Keratinocyte (primary cell): ENCODE measurements around the gene GNB1L. TPM values are rescaled to one million over a fixed set of nuclear protein-coding genes. Genes with fewer than 3 reads are reported as not detected.
"Not testable (repeated sequence)": the region's sequence is repeated elsewhere in the genome, so short reads cannot be mapped to it uniquely, and the experiment has no call there.

Source experiments
- DNase-seq: peaks from one replicate; pipeline ENCODE4 v3.0.0-alpha.2; 2011; ENCODE audit warnings: low read depth, missing footprints, low spot score
- FAIRE-seq: peaks from 2 replicates; lab custom pipeline; 2011; peaks lifted over from hg19 to GRCh38; lab: Jason Lieb, UNC
- H2AFZ ChIP-seq: 2 replicates; pipeline ENCODE4 v1.6.0; 2012; ENCODE audit warnings: low read length, control low read depth, inconsistent platforms; ENCODE audit not compliant: control insufficient read depth
- H3K27ac ChIP-seq: 2 replicates; pipeline ENCODE4 v1.5.1; 2011; ENCODE audit warnings: low read length; ENCODE audit not compliant: control insufficient read depth, insufficient read depth
- H3K27me3 ChIP-seq: 3 replicates; pipeline ENCODE4 v1.6.0; 2011; ENCODE audit warnings: low read length; ENCODE audit not compliant: control insufficient read depth, insufficient read depth; ENCODE audit errors: extremely low read depth
- H3K36me3 ChIP-seq, 2 experiments: 2 replicates in 1 of 2; 3 replicates in 1 of 2; pipeline ENCODE4 v1.5.1; 2011; ENCODE audit warnings: low read length in 2 of 2, mild to moderate bottlenecking in 1 of 2; ENCODE audit not compliant: control insufficient read depth in 2 of 2, insufficient read depth in 2 of 2; ENCODE audit errors: extremely low read depth in 1 of 2
- H3K4me1 ChIP-seq: 3 replicates; pipeline ENCODE4 v1.5.1; 2011; ENCODE audit warnings: low read length; ENCODE audit not compliant: control insufficient read depth, insufficient read depth; ENCODE audit errors: extremely low read depth
- H3K4me2 ChIP-seq: 3 replicates; pipeline ENCODE4 v1.6.0; 2011; ENCODE audit warnings: low read depth, low read length; ENCODE audit not compliant: control insufficient read depth, insufficient read depth; ENCODE audit errors: extremely low read depth
- H3K4me3 ChIP-seq, 3 experiments: fragments of 200-600 bp in 1 of 3; sonication (generic) in 1 of 3; 2 replicates in 2 of 3; 3 replicates in 1 of 3; pipeline ENCODE4 v1.5.1; 2011 to 2016; ENCODE audit warnings: low read length in 3 of 3, mild to moderate bottlenecking in 3 of 3, control low read depth in 2 of 3, inconsistent platforms in 1 of 3, low read depth in 1 of 3, mixed read lengths in 1 of 3, mixed run types in 1 of 3, moderate library complexity in 1 of 3; ENCODE audit not compliant: control insufficient read depth in 2 of 3, insufficient read depth in 2 of 3; ENCODE audit errors: extremely low read depth in 1 of 3
- H3K79me2 ChIP-seq: 2 replicates; pipeline ENCODE4 v1.6.0; 2012; ENCODE audit warnings: low read length; ENCODE audit not compliant: control insufficient read depth, insufficient read depth
- H3K9ac ChIP-seq: 3 replicates; pipeline ENCODE4 v1.6.0; 2011; ENCODE audit warnings: low read length; ENCODE audit not compliant: control insufficient read depth, insufficient read depth; ENCODE audit errors: extremely low read depth
- H3K9me1 ChIP-seq: 3 replicates; pipeline ENCODE4 v1.6.0; 2011; ENCODE audit warnings: low read length; ENCODE audit not compliant: control insufficient read depth, insufficient read depth; ENCODE audit errors: extremely low read depth
- H3K9me3 ChIP-seq: 2 replicates; pipeline ENCODE4 v1.5.1; 2012; ENCODE audit warnings: low read depth, low read length; ENCODE audit not compliant: control insufficient read depth
- H4K20me1 ChIP-seq: 3 replicates; pipeline ENCODE4 v1.6.0; 2011; ENCODE audit warnings: low read length; ENCODE audit not compliant: control insufficient read depth, insufficient read depth; ENCODE audit errors: extremely low read depth
- CTCF ChIP-seq, 3 experiments: IDR thresholded peaks in 1 of 3; conservative IDR thresholded peaks in 1 of 3; optimal IDR thresholded peaks in 1 of 3; 2 replicates in 2 of 3; 3 replicates in 1 of 3; pipeline versions ENCODE3 to v1.5.1; 2011; ENCODE audit warnings: low read length in 3 of 3, mild to moderate bottlenecking in 3 of 3, moderate library complexity in 2 of 3, control low read depth in 1 of 3, inconsistent platforms in 1 of 3; ENCODE audit not compliant: insufficient read depth in 2 of 3; ENCODE audit errors: extremely low read depth in 1 of 3
- EZH2 ChIP-seq: IDR thresholded peaks from one replicate; pipeline ENCODE4 v1.6.1; 2012; ENCODE audit warnings: inconsistent platforms, mild to moderate bottlenecking, low read length, moderate library complexity
- dilution Hi-C: fragments of 300-500 bp; cut with MboI; formaldehyde crosslinking; loops from one replicate; pipeline ENCODE4 v1.7.0; 2020; ENCODE audit warnings: low sequenced_read_pairs; ENCODE audit not compliant: extremely low pct_ligation_motif_present
- polyA plus RNA-seq, 5 experiments: library from polyadenylated mRNA; depleted of rRNA in 3 of 5; stranded (reverse) in 3 of 5; stranded (forward) in 1 of 5; unstranded in 1 of 5; fragments of >200 nt; gene quantifications; 1 replicate in 1 of 5; 2 replicates in 3 of 5; 3 replicates in 1 of 5; pipeline versions ENCODE4 v1.2.1 to v1.2.3, GENCODE V29; 2011 to 2012; ENCODE audit warnings: missing spikeins in 2 of 5, low read depth in 1 of 5, low replicate concordance in 1 of 5

Gene GNB1L
- polyA plus RNA-seq, 1 donor (not counting 4 experiments of a cell fraction or from before 2014, with no cell fraction given) = 2.0 TPM

- H3K27me3 ChIP-seq = no peaks in the 10 kb centered on the region
- no peak overlapping the region for H3K4me2 ChIP-seq
- no peak overlapping the region for H3K9ac ChIP-seq
- FAIRE-seq = no peak
- no peaks in the 10 kb centered on the region for H3K9me3 ChIP-seq
- no peak overlapping the region for H2AFZ ChIP-seq
- dilution Hi-C loops = no loop called here
- no peak for TF ChIP-seq EZH2
- no peak for TF ChIP-seq CTCF (optimal IDR thresholded peaks at IDR 0.05 in 1 of 3, IDR thresholded peaks at IDR 0.05 in 1 of 3, conservative IDR thresholded peaks at IDR 0.05 in 1 of 3; ENCODE audit: extremely low read depth in 1 of 3, insufficient read depth in 2 of 3, low read length in 3 of 3)
- H3K27ac ChIP-seq = no peak overlapping the region
- no peaks in the 10 kb centered on the region for H4K20me1 ChIP-seq
- H3K36me3 ChIP-seq = no peaks in the 10 kb centered on the region
- no peaks in the 10 kb centered on the region for H3K9me1 ChIP-seq
- no peak overlapping the region for H3K4me3 ChIP-seq
- DNase-seq = no peak
- H3K4me1 ChIP-seq = peaks cover 43% of the 10 kb centered on the region
- H3K79me2 ChIP-seq = peaks cover 2% of the 10 kb centered on the region
These were observed 30.5 kb upstream of the GNB1L start for GRCh38 chr22:19884954-19885751.

- FAIRE-seq = no peak
- Histone ChIP-seq H3K4me1 (peaks cover 49% of the 10 kb centered on the region), H3K4me3 (no peak overlapping the region), H4K20me1 (no peaks in the 10 kb centered on the region), H3K27ac (no peak overlapping the region), H3K4me2 (no peak overlapping the region), H2AFZ (no peak overlapping the region), H3K36me3 (no peaks in the 10 kb centered on the region), H3K79me2 (peaks cover 8% of the 10 kb centered on the region), H3K27me3 (no peaks in the 10 kb centered on the region), H3K9me1 (no peaks in the 10 kb centered on the region), H3K9ac (no peak overlapping the region), H3K9me3 (no peaks in the 10 kb centered on the region)
- DNase-seq = no peak
- TF ChIP-seq CTCF (optimal IDR thresholded peaks at IDR 0.05 in 1 of 3, IDR thresholded peaks at IDR 0.05 in 1 of 3, conservative IDR thresholded peaks at IDR 0.05 in 1 of 3; ENCODE audit: extremely low read depth in 1 of 3, insufficient read depth in 2 of 3, low read length in 3 of 3) (no peak), EZH2 (no peak)
- dilution Hi-C loops = no loop called here
These were observed 29.7 kb upstream of the GNB1L start for GRCh38 chr22:19884161-19884953.

GRCh38 chr22:19883446-19883845, 28.8 kb upstream of the GNB1L start:
- H3K4me2 ChIP-seq, H3K27ac ChIP-seq, H2AFZ ChIP-seq, H3K4me3 ChIP-seq, H3K36me3 ChIP-seq, FAIRE-seq, H3K79me2 ChIP-seq, H3K9me3 ChIP-seq, dilution Hi-C loops, H3K9ac ChIP-seq, DNase-seq, H4K20me1 ChIP-seq, H3K9me1 ChIP-seq, H3K27me3 ChIP-seq: not testable (repeated sequence)
- H3K4me1 ChIP-seq = peaks cover 49% of the 10 kb centered on the region
